Liver (tissue), 9 donors: ENCODE data around the gene TMEM151B. TPM values are rescaled to one million over a fixed set of nuclear protein-coding genes. Genes with fewer than 3 reads are reported as not detected.
"Not testable (repeated sequence)": the region's sequence is repeated elsewhere in the genome, so short reads cannot be mapped to it uniquely, and the experiment has no call there.

ENCODE experiments used
- DNase-seq: peaks from one replicate; pipeline ENCODE4 v3.0.0-alpha.2; 2017; ENCODE audit warnings: low spot score
- H3K27ac ChIP-seq, 2 donors: one replicate each; pipeline ENCODE4 v1.7.0; 2013; ENCODE audit warnings: inconsistent platforms in 2 of 2, low read length in 2 of 2, control low read depth in 1 of 2, low read depth in 1 of 2, mild to moderate bottlenecking in 1 of 2
- H3K27me3 ChIP-seq, 4 donors: one replicate each; pipeline versions ENCODE4 v1.6.1 to v1.7.0; 2013; ENCODE audit warnings: low read length in 3 of 4, inconsistent platforms in 1 of 4, mild to moderate bottlenecking in 1 of 4, moderate library complexity in 1 of 4; ENCODE audit not compliant: control insufficient read depth in 4 of 4, insufficient read depth in 4 of 4
- H3K36me3 ChIP-seq, 4 donors: one replicate each; pipeline versions ENCODE4 v1.6.1 to v1.7.0; 2013; ENCODE audit warnings: low read length in 3 of 4, mild to moderate bottlenecking in 3 of 4, low read depth in 1 of 4, moderate library complexity in 1 of 4; ENCODE audit not compliant: control insufficient read depth in 4 of 4, insufficient read depth in 3 of 4
- H3K4me1 ChIP-seq, 4 donors: one replicate each; pipeline versions ENCODE4 v1.6.1 to v1.7.0; 2013; ENCODE audit warnings: low read length in 3 of 4, mild to moderate bottlenecking in 3 of 4, moderate library complexity in 1 of 4; ENCODE audit not compliant: control insufficient read depth in 4 of 4, insufficient read depth in 4 of 4
- H3K4me3 ChIP-seq, 3 donors: one replicate each; pipeline versions ENCODE4 v1.6.1 to v1.7.0; 2013; ENCODE audit warnings: low read length in 3 of 3, control low read depth in 1 of 3, low read depth in 1 of 3, mild to moderate bottlenecking in 1 of 3
- H3K9ac ChIP-seq, 2 donors: one replicate each; pipeline ENCODE4 v1.7.0; 2013; ENCODE audit warnings: low read length in 2 of 2, mild to moderate bottlenecking in 2 of 2, moderate library complexity in 2 of 2, control low read depth in 1 of 2, low read depth in 1 of 2
- H3K9me3 ChIP-seq, 4 donors: one replicate each; pipeline versions ENCODE4 v1.6.1 to v1.7.0; 2013; ENCODE audit warnings: low read length in 3 of 4; ENCODE audit not compliant: control insufficient read depth in 4 of 4
- CTCF ChIP-seq: fragments of 150-350 bp; IDR thresholded peaks from 2 replicates; pipeline ENCODE4 v1.5.1; 2017; ENCODE audit warnings: improper control_type of control experiment, low read depth, low read length; ENCODE audit not compliant: missing input control
- EGR1 ChIP-seq, 2 donors: IDR thresholded peaks; 2 replicates each; pipeline ENCODE4 v1.6.1; 2016 to 2018; ENCODE audit warnings: antibody characterized with exemption in 2 of 2, low read depth in 2 of 2
- FOXA1 ChIP-seq: IDR thresholded peaks from 2 replicates; pipeline ENCODE4 v1.6.1; 2016; ENCODE audit warnings: antibody characterized with exemption
- FOXA2 ChIP-seq: IDR thresholded peaks from 2 replicates; pipeline ENCODE4 v1.6.1; 2016; ENCODE audit warnings: antibody characterized with exemption
- GABPA ChIP-seq, 2 donors: IDR thresholded peaks in 1 of 2; conservative IDR thresholded peaks in 1 of 2; 2 replicates each; pipeline ENCODE4 v1.6.1; 2016; ENCODE audit warnings: antibody characterized with exemption in 2 of 2, mild to moderate bottlenecking in 1 of 2, moderate library complexity in 1 of 2
- HNF4A ChIP-seq, 2 donors: conservative IDR thresholded peaks; 2 replicates each; pipeline ENCODE4 v1.6.1; 2016; ENCODE audit warnings: antibody characterized with exemption in 2 of 2, mild to moderate bottlenecking in 2 of 2
- HNF4G ChIP-seq: IDR thresholded peaks from 2 replicates; pipeline ENCODE4 v1.6.1; 2016; ENCODE audit warnings: antibody characterized with exemption
- JUND ChIP-seq, 2 donors: IDR thresholded peaks; 2 replicates each; pipeline ENCODE4 v1.6.1; 2016; ENCODE audit warnings: antibody characterized with exemption in 2 of 2
- MAX ChIP-seq: IDR thresholded peaks from 2 replicates; pipeline ENCODE4 v1.6.1; 2016; ENCODE audit warnings: antibody characterized with exemption
- NR2F2 ChIP-seq: IDR thresholded peaks from 2 replicates; pipeline ENCODE4 v1.6.1; 2016; ENCODE audit warnings: antibody characterized with exemption
- RAD21 ChIP-seq, 2 donors: IDR thresholded peaks; 2 replicates each; pipeline ENCODE4 v1.6.1; 2016; ENCODE audit warnings: antibody characterized with exemption in 2 of 2, mild to moderate bottlenecking in 2 of 2
- REST ChIP-seq: IDR thresholded peaks from 2 replicates; pipeline ENCODE4 v1.6.1; 2016; ENCODE audit warnings: antibody characterized with exemption, mild to moderate bottlenecking
- RXRA ChIP-seq, 2 donors: IDR thresholded peaks; 2 replicates each; pipeline ENCODE4 v1.6.1; 2017 to 2018; ENCODE audit warnings: antibody characterized with exemption in 2 of 2, mild to moderate bottlenecking in 1 of 2
- SP1 ChIP-seq: IDR thresholded peaks from 2 replicates; pipeline ENCODE4 v1.6.1; 2018; ENCODE audit warnings: antibody characterized with exemption, mild to moderate bottlenecking
- TAF1 ChIP-seq: conservative IDR thresholded peaks from 2 replicates; pipeline ENCODE4 v1.6.1; 2016; ENCODE audit warnings: antibody characterized with exemption, mild to moderate bottlenecking
- YY1 ChIP-seq: IDR thresholded peaks from 2 replicates; pipeline ENCODE4 v1.6.1; 2016; ENCODE audit warnings: antibody characterized with exemption, mild to moderate bottlenecking
- WGBS: extraction: QIAGEN DNeasy Blood & Tissue Kit; methylation state at CpG from one replicate; pipeline ENCODE4 v1.1.7; 2013; 5-methylcytosine and 5-hydroxymethylcytosine counted together
- polyA plus RNA-seq, 2 donors: library from polyadenylated mRNA; stranded (reverse) in 1 of 2; unstranded in 1 of 2; fragments of 200-250 nt in 1 of 2; fragments of >200 nt in 1 of 2; fragmentation: Nextera tagmentation in 1 of 2; extraction: Ambion mirVana in 1 of 2; gene quantifications; one replicate each; pipeline versions ENCODE4 v1.2.1 to v1.2.3, GENCODE V29; 2013 to 2015
- total RNA-seq, 2 donors: library from RNA; depleted of rRNA; stranded (reverse); fragments of >200 nt; gene quantifications; one replicate each; pipeline ENCODE4 v1.2.3, GENCODE V29; 2014
- TF ChIP-seq, protein P1 (sequence below): IDR thresholded peaks from 2 replicates; pipeline ENCODE4 v1.6.1; 2016; ENCODE audit warnings: antibody characterized with exemption
- donor health status: healthy.
- donor health status: healthy.
- donor health status: healthy.
- donor health status: healthy.
- donor health status: healthy.

The TMEM151B gene
- total and polyA plus RNA-seq, 4 donors = not detected

GRCh38 chr6:44312901-44313788 lies 42.9 kb downstream of the TMEM151B start, which contains the start of gene AARS2:
Gene AARS2, minus strand, starts transcription at chr6:44313347. Its CDS starts 24 bp downstream, at chr6:44313323.
- peak within 1 kb of the TSS; percentile 32 to 71 for H3K27ac ChIP-seq
- peak; percentile 95 for DNase-seq
- H3K9ac ChIP-seq = peak within 1 kb of the TSS; percentile 83 to 93
- TF ChIP-seq RAD21 (IDR thresholded peaks at IDR 0.05) (peak; percentile 44 to 63), YY1 (peak; percentile 94), CTCF (peak; percentile 92), HNF4A (conservative IDR thresholded peaks at IDR 0.05) (peak; percentile 17 to 31), GABPA (IDR thresholded peaks at IDR 0.05 in 1 of 2, conservative IDR thresholded peaks at IDR 0.05 in 1 of 2) (peak in 1 of 2 donors; percentile 80), FOXA1 (peak; percentile 49), HNF4G (no peak), NR2F2 (no peak), SP1 (no peak), MAX (no peak), JUND (IDR thresholded peaks at IDR 0.05) (no peak), RXRA (IDR thresholded peaks at IDR 0.05) (peak in 1 of 2 donors; percentile 44), TAF1 (peak; percentile 86), REST (peak; percentile 59), FOXA2 (no peak), EGR1 (IDR thresholded peaks at IDR 0.05; ENCODE audit: low read depth in 2 of 2) (no peak)
- TF ChIP-seq, protein P1, sequence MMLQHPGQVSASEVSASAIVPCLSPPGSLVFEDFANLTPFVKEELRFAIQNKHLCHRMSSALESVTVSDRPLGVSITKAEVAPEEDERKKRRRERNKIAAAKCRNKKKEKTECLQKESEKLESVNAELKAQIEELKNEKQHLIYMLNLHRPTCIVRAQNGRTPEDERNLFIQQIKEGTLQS = no peak
- H3K27me3 ChIP-seq = no peaks in the 10 kb centered on the region
- H3K4me1 ChIP-seq = peaks cover 4 to 16% (median 8%) of the 10 kb centered on the region in 4 donors
- 3% methylated on average over 52 of the region's 52 CpGs for WGBS
- H3K4me3 ChIP-seq = peak within 1 kb of the TSS; percentile 66 to 96 (median 90)
- H3K36me3 ChIP-seq = peaks cover 9 to 27% (median 16%) of the 10 kb centered on the region in 4 donors
- no peaks in the 10 kb centered on the region for H3K9me3 ChIP-seq

GRCh38 chr6:44314657-44315056 lies 44.4 kb downstream of the TMEM151B start:
- not testable (repeated sequence) for H3K9ac ChIP-seq, H3K4me3 ChIP-seq, DNase-seq, H3K9me3 ChIP-seq, H3K27me3 ChIP-seq, H3K27ac ChIP-seq
- peaks cover 9 to 17% (median 13%) of the 10 kb centered on the region in 4 donors for H3K36me3 ChIP-seq
- peaks cover 4 to 16% (median 8%) of the 10 kb centered on the region in 4 donors for H3K4me1 ChIP-seq
- 96% methylated on average over 8 of the region's 8 CpGs for WGBS
